Activated CD8-positive, alpha-beta memory T cell treated with anti-CD3 and anti-CD28 coated beads for 36 hours (primary cell): Measurements from ENCODE around the gene ERP44. TPM values are rescaled to one million over a fixed set of nuclear protein-coding genes. Genes with fewer than 3 reads are reported as not detected.

Source experiments
- CTCF ChIA-PET: fragments of 350-600 bp; sonication (Branson Sonifier 250); formaldehyde crosslinking; loops from one replicate; lab custom pipeline; 2021; ENCODE audit warnings: antibody characterized with exemption; lab: Charles Lee
- POLR2A ChIA-PET: fragments of 350-600 bp; sonication (Branson Sonifier 250); formaldehyde crosslinking; loops from one replicate; lab custom pipeline; 2021; ENCODE audit warnings: antibody characterized with exemption; lab: Charles Lee
- total RNA-seq, 2 experiments: library from RNA; stranded (reverse); gene quantifications; one replicate each; pipeline ENCODE4 v1.2.3, GENCODE V29; 2021

The ERP44 gene
- total RNA-seq, 2 experiments from 2014 or later = 13.3 to 15.2 TPM

DNA sequence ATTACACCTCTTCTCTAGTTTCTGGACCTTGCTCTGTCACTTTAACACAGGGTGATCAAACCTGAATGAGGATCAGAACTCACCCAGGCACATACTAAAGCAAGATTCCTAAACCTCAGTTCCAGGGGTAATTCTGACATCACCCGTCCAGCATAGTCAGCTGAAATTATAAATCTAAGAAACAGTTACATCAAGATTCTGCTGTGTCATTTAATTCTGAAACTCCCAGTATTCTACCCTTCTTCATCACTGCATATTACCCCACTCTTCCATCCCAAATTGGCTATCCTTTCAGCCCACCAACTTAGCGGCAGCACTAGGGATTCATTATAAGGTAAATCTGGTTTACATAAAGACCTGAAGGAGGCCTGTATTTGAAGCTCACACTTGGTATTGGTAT, 128.3 kb downstream of the ERP44 start:
- CTCF ChIA-PET = no interaction called here

DNA sequence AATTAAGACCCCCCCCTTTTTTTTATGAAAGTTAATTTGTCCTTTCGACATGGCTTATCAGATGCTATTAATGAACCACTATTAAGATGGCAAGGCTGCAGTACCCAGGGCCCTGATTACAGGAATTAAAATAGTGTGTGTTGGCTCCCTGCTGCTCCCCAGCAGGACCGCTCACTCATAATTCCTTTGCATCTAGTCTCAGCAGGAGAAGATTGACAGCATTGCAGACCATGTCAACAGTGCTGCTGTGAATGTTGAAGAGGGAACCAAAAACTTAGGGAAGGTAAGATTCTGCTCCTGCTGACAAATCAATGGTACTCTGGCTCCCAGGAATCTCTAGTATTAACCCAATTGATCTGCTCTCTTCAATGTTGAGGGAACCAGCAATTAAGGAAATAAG, 131.3 kb downstream of the ERP44 start:
- ChIA-PET POLR2A (no interaction called here), CTCF (no interaction called here)

More for the DNA sequence above, 128.3 kb downstream of the ERP44 start:
- POLR2A ChIA-PET = no interaction called here

DNA sequence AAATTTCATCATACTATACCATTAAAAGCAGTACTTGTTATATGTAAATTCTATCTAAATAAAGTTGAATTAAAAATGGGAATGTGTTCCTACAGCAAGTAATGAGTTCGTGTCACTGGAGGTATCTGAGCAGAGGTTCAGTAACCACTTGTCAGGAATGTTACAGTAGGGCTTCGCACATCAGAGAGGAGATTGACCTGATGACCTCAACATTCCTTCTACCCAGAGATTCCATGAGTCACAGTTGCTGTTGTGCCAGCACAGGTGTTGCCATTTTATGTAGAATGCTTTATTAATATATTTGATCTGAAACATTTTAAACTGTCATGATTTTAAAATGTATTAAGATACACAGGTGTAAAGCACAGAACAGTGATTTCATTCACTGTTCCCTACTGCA, 132.1 kb downstream of the ERP44 start:
- CTCF ChIA-PET = interaction anchor here (0.9 kb wide), 1 partner anchor 12 kb away, joined by 3 read pairs; no protein-coding TSS in a partner anchor
- POLR2A ChIA-PET = no interaction called here

DNA sequence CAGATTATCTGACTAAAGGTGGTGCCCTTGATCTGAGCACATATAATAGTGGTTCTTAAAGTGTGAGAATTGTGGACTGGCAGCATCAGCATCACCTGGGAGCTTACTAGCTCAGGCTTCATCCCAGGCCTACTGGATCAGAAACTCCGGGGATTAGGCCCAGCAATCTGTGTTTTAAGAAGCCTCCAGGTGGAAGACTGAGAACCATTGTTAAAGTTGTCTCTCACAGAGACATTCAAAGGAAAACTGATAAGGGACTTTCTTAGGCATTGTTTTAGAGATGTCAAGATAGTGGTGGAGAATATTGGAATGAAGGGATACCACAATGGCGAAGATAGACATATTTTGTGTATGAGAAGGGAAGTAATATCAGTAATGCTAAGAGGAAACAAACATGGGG, 132.8 kb downstream of the ERP44 start:
- ChIA-PET CTCF (interaction anchor here (0.9 kb wide), 1 partner anchor 13 kb away, joined by 3 read pairs; no protein-coding TSS in a partner anchor), POLR2A (no interaction called here)

DNA sequence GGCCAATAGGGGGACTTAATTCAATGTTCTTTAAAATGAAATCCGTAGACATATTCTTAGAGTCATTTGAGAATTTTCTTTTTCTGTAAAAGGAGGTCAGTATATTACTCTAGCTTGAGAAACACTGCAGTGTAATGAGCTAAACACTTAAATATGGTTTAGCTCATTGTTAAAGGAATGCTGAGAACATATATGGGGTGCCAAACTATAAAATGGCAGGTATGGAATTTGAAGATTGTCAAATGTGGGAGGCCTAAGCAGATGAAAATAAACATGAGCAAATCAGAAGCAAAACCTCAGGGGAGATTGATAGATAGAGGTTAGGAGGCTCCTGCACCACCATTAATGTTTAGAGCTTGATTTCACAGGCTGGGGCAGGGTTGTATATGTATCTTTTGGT, 134.5 kb downstream of the ERP44 start:
- CTCF ChIA-PET = no interaction called here

DNA sequence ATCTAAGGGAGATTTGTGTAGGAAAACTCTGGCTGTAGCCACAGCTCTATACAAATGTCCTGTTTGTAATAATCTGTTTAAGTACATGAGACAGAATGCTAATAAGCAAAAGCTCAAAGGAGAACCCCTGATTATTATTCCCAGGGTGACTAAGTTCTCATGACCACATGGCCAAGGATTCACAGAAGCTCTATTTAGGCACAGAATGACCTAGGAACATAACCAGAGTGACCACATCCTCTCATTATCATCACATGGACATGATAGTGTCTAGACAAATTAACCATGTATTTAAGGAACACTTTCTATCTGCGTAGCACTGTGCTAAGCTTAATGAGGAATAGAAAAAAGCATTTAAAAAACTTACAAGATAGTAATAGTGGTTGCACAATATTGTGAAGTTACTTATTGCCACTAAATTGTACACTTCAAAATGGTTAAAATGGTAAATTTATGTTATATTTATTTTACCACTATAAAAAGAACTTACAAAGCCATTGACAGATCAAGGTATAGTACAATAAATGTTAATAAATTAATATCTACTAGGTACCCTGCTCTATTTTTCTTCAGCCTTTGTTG, 136.0 kb downstream of the ERP44 start:
- ChIA-PET POLR2A (no interaction called here), CTCF (no interaction called here)

More for the DNA sequence above, 134.5 kb downstream of the ERP44 start:
- POLR2A ChIA-PET = no interaction called here

DNA sequence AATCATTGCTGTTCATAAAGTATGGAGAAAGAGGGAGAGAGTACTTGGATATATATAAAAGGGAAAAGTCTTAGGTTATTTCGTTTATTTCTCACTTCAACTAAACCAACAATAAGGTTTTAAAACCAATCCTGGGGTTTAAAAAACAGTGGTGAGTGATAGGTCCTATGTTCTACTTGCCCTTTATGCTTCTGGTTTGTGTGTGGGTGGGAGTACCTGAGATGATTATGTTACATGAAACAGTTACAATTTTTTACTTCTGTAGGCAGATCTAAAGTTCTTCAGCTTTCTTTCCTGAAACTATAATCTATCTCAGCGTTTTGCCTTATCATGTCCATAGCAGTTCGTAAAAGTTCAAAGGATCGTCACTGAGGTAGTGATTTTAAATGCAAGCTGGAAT, 143.2 kb downstream of the ERP44 start:
- POLR2A ChIA-PET = no interaction called here
- CTCF ChIA-PET = no interaction called here

DNA sequence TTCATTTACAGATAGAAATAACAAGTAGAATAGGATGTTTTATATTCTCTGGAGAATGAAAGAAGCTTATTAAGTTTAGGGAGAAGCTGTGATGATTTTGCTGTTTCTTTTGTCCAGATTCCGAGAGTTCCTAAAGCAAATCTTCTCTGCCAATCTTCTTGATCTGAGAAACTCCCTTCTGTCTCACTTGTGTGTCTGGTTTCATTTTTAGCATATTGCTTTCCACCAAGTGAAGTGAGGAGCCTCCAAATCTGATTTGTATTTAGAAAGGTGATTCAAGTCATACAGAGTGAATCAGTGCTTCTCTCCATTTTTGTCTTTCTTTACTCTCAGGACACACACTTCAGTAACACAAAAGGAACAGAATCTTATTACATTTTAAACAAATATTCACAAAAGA, 144.0 kb downstream of the ERP44 start:
- CTCF ChIA-PET = no interaction called here
- POLR2A ChIA-PET = no interaction called here

DNA sequence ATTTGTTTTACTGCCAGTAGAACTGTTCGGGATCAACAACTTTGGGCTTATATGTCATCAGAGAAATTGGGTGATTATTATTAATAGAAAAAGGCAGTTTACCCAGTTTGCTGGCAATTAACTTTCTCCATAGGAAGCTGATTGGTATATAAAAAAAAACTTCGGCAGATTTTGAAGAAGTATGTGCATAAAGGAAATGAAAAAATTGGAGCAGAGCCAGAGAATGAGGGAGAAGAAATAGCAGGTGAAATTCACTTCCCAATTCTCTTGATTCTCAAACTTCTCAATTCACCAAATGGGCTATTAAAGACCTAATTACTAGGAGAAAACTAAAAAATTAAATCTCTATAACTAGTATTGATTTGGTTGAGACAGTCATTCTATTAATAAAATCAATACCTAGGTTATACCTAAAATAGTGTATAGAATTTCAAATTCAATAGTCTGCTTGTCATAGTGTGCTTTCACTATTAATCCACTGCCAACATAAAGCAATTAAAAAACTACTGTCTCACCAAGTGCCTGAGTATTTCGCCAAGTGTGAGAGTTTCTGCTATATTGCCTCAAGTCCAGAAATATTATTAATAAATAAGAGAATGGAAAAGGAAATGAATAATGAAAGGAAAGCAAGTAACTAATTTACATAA, 144.8 kb downstream of the ERP44 start:
- CTCF ChIA-PET = no interaction called here
- POLR2A ChIA-PET = interaction anchor here (0.8 kb wide), 1 partner anchor 129 kb away, joined by 3 read pairs; no protein-coding TSS in a partner anchor

DNA sequence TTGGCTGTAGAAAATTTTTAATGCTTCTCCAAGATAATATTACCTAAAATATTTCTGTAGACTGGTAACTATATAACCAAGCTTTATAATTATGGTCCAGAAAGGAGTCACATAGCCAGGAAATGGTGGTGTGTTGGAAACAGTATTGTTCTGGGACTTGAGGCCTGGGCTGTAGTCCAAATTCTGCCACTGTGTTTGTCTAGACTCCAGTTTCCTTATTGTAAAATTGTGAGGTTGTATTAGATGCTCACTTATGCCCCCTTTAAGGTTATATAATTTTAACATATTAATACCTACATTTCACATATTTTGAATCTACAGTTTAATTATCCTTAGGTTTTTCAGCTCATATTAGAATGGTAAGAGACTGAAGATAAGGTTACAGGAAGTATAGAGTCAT, 149.9 kb downstream of the ERP44 start:
- ChIA-PET CTCF (no interaction called here), POLR2A (no interaction called here)

DNA sequence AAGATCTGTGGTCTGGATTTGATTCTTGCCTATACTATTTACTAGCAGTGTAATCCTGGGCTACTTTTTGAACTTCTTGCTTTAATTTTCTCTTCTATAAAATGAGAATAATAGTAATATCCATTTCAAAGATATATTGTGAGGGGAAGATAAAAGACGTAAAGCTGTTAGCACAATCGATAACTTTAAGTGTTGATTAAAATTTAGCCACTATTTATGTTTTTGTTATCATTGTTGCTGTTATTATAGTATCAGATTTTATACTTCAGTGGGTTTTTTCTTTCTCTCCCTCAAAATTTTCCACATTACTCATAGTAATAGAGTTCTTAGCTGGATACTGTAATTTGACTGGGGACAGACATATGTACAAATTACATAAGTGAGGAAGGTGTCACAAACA, 150.3 kb downstream of the ERP44 start:
- ChIA-PET POLR2A (no interaction called here), CTCF (no interaction called here)

DNA sequence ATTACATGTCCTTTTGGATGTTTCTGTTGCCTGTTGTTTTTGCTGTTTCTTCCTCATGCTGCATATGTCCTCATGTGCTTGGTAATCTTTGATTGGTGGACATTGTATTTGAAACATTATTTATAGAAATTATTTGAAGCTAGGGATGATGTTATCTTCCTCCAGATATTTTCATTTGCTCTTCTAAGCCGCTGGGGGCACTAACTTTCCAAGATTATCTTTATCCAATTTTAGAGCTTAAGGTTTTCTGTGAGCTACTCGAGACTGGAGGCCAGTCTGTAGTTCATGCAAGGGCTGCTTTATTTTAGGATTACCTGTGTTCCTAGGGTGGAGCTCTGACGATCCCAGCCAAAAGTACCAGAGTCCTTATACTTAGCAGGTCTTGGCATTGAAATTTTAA, 151.4 kb downstream of the ERP44 start:
- CTCF ChIA-PET = no interaction called here
- POLR2A ChIA-PET = no interaction called here

DNA sequence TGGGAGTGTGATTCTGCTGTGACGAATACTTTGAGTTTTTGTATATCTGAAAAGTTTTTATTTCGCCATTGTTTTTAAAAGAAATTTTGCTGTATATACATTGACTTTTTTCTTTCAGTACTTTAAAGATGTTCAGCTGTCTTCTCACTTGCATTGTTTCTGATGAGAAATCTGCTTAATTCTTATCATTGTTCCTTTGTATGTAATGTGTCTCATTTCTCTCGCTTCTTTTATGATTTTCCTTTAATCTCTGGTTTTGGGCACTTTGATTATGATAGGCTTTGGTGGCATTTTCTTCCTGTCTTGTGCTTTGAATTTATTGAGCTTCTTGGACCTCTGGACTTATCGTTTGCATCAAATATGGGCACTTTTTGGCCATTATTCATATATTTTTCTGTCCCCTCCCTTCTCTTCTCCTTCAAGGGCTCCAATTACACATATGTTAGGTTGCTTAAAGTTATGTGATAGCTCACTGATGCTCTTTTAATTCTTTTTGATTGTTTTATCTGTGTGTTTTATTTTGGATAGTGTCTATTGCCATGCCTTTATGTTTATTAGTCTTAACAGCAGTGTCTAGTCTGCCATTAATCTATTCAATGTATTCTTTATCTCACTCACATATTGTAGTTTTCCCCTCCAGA, 161.7 kb downstream of the ERP44 start:
- ChIA-PET POLR2A (no interaction called here), CTCF (no interaction called here)

DNA sequence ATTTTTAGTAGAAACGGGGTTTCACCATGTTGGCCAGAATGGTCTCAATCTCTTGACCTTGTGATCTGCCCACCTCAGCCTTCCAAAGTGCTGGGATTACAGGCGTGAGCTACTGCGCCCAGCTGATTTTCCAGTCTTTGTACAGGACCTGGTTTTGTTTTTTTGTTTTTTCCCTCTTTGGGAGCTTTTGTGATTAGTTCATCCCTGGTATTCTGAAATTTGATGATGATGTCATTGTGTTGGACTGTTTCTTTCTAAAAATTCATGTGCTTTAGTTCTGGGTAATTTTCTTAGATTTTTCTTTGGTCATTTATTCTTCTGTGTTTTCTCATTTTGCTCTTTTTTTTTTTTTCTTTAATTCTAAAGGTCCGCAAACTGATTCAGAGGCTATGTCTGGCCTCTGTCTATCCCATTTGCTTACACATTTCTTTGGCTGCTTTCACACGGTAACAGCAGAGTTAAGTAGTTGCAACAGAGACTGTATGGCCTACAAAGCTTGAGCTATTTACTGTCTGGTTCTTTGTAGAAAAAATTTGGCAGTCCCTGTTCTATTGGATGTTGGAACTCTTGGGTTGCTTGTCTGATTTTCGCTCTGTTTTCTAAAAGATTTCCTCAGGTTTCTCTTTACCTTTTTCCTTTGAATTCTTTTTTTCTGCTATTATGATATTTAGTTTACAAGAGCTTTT, 167.5 kb downstream of the ERP44 start:
- CTCF ChIA-PET = interaction anchor here (0.7 to 1.0 kb wide), 3 partner anchors 13 to 629 kb away, joined by 3 read pairs; no protein-coding TSS in a partner anchor
- POLR2A ChIA-PET = no interaction called here

DNA sequence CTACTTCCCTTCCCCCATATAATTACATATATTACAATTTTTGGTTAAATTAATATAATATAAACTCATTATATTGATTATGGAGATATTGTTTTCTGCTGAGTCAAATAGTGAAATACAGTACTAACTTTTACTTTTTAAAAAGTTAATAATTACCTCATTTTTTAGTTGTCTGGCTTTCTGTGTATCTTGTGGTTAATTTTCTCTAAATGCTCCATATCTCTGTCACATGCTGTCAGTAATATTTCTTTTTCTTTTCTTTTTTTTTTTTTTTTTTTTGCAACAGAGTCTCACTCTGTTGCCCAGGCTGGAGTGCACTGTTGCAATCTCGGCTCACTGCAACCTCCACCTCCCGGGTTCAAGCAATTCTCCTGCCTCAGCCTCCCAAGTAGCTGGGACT, 169.1 kb downstream of the ERP44 start:
- ChIA-PET POLR2A (no interaction called here), CTCF (no interaction called here)

Other genes with a start within 250 kb of the ERP44 start
- gene STX17, start 192.3 kb downstream of the ERP44 start, total RNA-seq = 10 to 100 TPM; 19.4 to 23.8 TPM
- 10 to 100 TPM; 17.3 to 18.3 TPM for gene INVS, start 243 bp upstream of the ERP44 start, total RNA-seq